GM06990 (cell line): ENCODE results near the gene TTBK1.
A peak's percentile ranks its signal among the peaks of the same experiment; 100 is the strongest.

Experiments used
- DNase-seq: peaks from one replicate; pipeline ENCODE4 v3.0.0-alpha.2; 2011; ENCODE audit not compliant: insufficient read length; ENCODE audit errors: extremely low read depth
- H3K27me3 ChIP-seq: replicated peaks from 2 replicates; pipeline ENCODE4 v1.6.0; 2011; ENCODE audit warnings: low read length; ENCODE audit not compliant: control insufficient read depth, insufficient read depth
- H3K36me3 ChIP-seq: 2 replicates; pipeline ENCODE4 v1.5.1; 2011; ENCODE audit warnings: low read length; ENCODE audit not compliant: control insufficient read depth, insufficient read depth
- H3K4me3 ChIP-seq: replicated peaks from 2 replicates; pipeline ENCODE4 v1.5.1; 2011; ENCODE audit warnings: low read depth, mild to moderate bottlenecking, control low read depth, low read length
- CTCF ChIP-seq: IDR thresholded peaks from 2 replicates; pipeline ENCODE4 v1.5.1; 2011; ENCODE audit warnings: low read length, control low read depth, mild to moderate bottlenecking, inconsistent platforms; ENCODE audit not compliant: insufficient read depth, poor library complexity, severe bottlenecking

Gene TTBK1

DNA sequence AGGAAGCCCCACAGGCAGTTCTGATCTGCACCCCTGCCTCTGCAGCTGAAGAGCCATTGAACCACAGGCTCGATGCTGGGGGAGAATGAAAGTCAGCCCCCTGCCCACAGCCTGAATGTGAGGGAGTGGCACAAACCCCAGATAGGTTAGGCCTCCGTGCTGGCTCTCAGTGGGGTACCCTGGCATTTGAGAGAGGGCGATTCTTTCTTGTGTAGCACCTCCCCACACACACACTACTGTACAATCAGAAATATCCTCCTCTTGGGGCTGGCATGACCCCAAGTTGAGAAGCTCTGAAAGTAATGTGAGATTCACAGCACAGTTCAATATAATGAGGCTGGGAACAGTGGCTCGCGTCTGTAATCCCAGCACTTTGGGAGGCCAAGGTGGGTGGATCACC is 17.9 kb downstream of the TTBK1 start:
- DNase-seq = no peak
- no peak for TF ChIP-seq CTCF
- Histone ChIP-seq H3K4me3 (no peak overlapping the region), H3K36me3 (no peaks in the 10 kb centered on the region), H3K27me3 (no peaks in the 10 kb centered on the region)

GRCh38 chr6:43262000-43262779 is 18.9 kb downstream of the TTBK1 start:
- no peak overlapping the region for H3K4me3 ChIP-seq
- no peak for TF ChIP-seq CTCF
- H3K36me3 ChIP-seq = no peaks in the 10 kb centered on the region
- no peaks in the 10 kb centered on the region for H3K27me3 ChIP-seq
- DNase-seq = no peak

DNA sequence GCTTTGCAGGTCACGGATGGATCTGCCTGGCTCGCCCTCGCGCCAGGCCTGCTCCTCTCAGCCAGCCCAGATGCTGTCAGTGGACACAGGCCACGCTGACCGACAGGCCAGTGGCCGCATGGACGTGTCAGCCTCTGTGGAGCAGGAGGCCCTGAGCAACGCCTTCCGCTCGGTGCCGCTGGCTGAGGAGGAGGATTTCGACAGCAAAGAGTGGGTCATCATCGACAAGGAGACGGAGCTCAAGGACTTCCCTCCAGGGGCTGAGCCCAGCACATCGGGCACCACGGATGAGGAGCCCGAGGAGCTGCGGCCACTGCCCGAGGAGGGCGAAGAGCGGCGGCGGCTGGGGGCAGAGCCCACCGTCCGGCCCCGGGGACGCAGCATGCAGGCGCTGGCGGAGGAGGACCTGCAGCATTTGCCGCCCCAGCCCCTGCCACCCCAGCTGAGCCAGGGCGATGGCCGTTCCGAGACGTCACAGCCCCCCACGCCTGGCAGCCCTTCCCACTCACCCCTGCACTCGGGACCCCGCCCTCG is 19.6 kb downstream of the TTBK1 start:
- no peak for TF ChIP-seq CTCF
- Histone ChIP-seq H3K27me3 (no peaks in the 10 kb centered on the region), H3K4me3 (no peak overlapping the region), H3K36me3 (no peaks in the 10 kb centered on the region)
- DNase-seq = no peak

GRCh38 chr6:43263314-43264178 is 20.3 kb downstream of the TTBK1 start:
- H3K27me3 ChIP-seq = no peaks in the 10 kb centered on the region
- peak; percentile 53 for DNase-seq
- peak; percentile 90 for TF ChIP-seq CTCF
- H3K4me3 ChIP-seq = no peak overlapping the region
- no peaks in the 10 kb centered on the region for H3K36me3 ChIP-seq

GRCh38 chr6:43264599-43265145 is 21.4 kb downstream of the TTBK1 start:
- DNase-seq = no peak
- no peaks in the 10 kb centered on the region for H3K36me3 ChIP-seq
- no peak for TF ChIP-seq CTCF
- no peaks in the 10 kb centered on the region for H3K27me3 ChIP-seq
- H3K4me3 ChIP-seq = no peak overlapping the region
